Neural progenitor cell (in vitro differentiated cells): ENCODE data around the gene B4GALNT1. TPM values are rescaled to one million over a fixed set of nuclear protein-coding genes. Genes with fewer than 3 reads are reported as not detected.
"Not testable (repeated sequence)": the region's sequence is repeated elsewhere in the genome, so short reads cannot be mapped to it uniquely, and the experiment has no call there.

ENCODE experiments used
- DNase-seq: peaks from one replicate; pipeline ENCODE4 v3.0.0-alpha.2; 2016; ENCODE audit warnings: low spot score
- H2AFZ ChIP-seq: fragments of 200-600 bp; sonication (generic); replicated peaks from 2 replicates; pipeline ENCODE4 v1.6.1; 2016; ENCODE audit warnings: antibody characterized with exemption
- H3F3A ChIP-seq: fragments of 200-600 bp; sonication (generic); 2 replicates; pipeline ENCODE4 v1.6.1; 2016; ENCODE audit warnings: antibody characterized with exemption, low read depth
- H3K27ac ChIP-seq: fragments of 200-600 bp; sonication (generic); 2 replicates; pipeline ENCODE4 v1.5.1; 2016; ENCODE audit warnings: mild to moderate bottlenecking
- H3K27me3 ChIP-seq: fragments of 200-600 bp; sonication (generic); 2 replicates; pipeline ENCODE4 v1.6.1; 2016; ENCODE audit warnings: mild to moderate bottlenecking, moderate library complexity
- H3K36me3 ChIP-seq: fragments of 200-600 bp; sonication (generic); 2 replicates; pipeline ENCODE4 v1.5.1; 2016
- H3K4me1 ChIP-seq: fragments of 200-600 bp; sonication (generic); 2 replicates; pipeline ENCODE4 v1.6.1; 2016; ENCODE audit warnings: mixed run types
- H3K4me2 ChIP-seq: fragments of 200-600 bp; sonication (generic); 2 replicates; pipeline ENCODE4 v1.6.1; 2016
- H3K4me3 ChIP-seq: fragments of 200-600 bp; sonication (generic); 2 replicates; pipeline ENCODE4 v1.5.1; 2016
- H3K79me2 ChIP-seq: fragments of 200-600 bp; sonication (generic); 2 replicates; pipeline ENCODE4 v1.6.1; 2016; ENCODE audit warnings: low read depth
- H3K9ac ChIP-seq: fragments of 200-600 bp; sonication (generic); 2 replicates; pipeline ENCODE4 v1.6.1; 2016
- H3K9me3 ChIP-seq: fragments of 200-600 bp; sonication (generic); 2 replicates; pipeline ENCODE4 v1.5.1; 2016; ENCODE audit warnings: low read depth
- H4K20me1 ChIP-seq: fragments of 200-600 bp; sonication (generic); 2 replicates; pipeline ENCODE4 v1.6.1; 2016; ENCODE audit warnings: low read depth
- H3K27ac Mint-ChIP-seq: 3 replicates; pipeline ENCODE4 v1.8.0; 2021; ENCODE audit warnings: mixed read lengths
- H3K27me3 Mint-ChIP-seq: 2 replicates; pipeline ENCODE4 v1.8.0; 2022; ENCODE audit warnings: low read depth, mild to moderate bottlenecking, inconsistent platforms, moderate library complexity, mixed read lengths; ENCODE audit not compliant: insufficient read depth
- H3K36me3 Mint-ChIP-seq: 3 replicates; pipeline ENCODE4 v1.8.0; 2021; ENCODE audit warnings: mixed read lengths
- H3K4me1 Mint-ChIP-seq: 3 replicates; pipeline ENCODE4 v1.8.0; 2021; ENCODE audit warnings: mixed read lengths
- H3K4me3 Mint-ChIP-seq: 3 replicates; pipeline ENCODE4 v1.8.0; 2021; ENCODE audit warnings: mild to moderate bottlenecking, moderate library complexity, mixed read lengths
- H3K9me3 Mint-ChIP-seq: 3 replicates; pipeline ENCODE4 v1.8.0; 2020; ENCODE audit warnings: mixed read lengths
- EZH2 ChIP-seq: fragments of 200-600 bp; sonication (generic); IDR thresholded peaks from 2 replicates; pipeline ENCODE4 v1.6.1; 2017; ENCODE audit warnings: antibody characterized with exemption, mild to moderate bottlenecking, moderate library complexity
- EZH2phosphoT487 ChIP-seq: fragments of 200-600 bp; sonication (generic); IDR thresholded peaks from 2 replicates; pipeline ENCODE4 v1.6.1; 2017; ENCODE audit warnings: antibody characterized with exemption
- total RNA-seq: library from RNA; depleted of rRNA; stranded (reverse); fragments of >200 nt; gene quantifications from 2 replicates; pipeline ENCODE4 v1.2.3, GENCODE V29; 2015; ENCODE audit warnings: low replicate concordance
- TF ChIP-seq, protein P1 (sequence below): fragments of 200-600 bp; sonication (generic); IDR thresholded peaks from 2 replicates; pipeline ENCODE4 v1.5.1; 2017; ENCODE audit warnings: antibody characterized with exemption, mild to moderate bottlenecking

Gene B4GALNT1
- total RNA-seq, 1 donor from 2014 or later, result 0.28 TPM

DNA sequence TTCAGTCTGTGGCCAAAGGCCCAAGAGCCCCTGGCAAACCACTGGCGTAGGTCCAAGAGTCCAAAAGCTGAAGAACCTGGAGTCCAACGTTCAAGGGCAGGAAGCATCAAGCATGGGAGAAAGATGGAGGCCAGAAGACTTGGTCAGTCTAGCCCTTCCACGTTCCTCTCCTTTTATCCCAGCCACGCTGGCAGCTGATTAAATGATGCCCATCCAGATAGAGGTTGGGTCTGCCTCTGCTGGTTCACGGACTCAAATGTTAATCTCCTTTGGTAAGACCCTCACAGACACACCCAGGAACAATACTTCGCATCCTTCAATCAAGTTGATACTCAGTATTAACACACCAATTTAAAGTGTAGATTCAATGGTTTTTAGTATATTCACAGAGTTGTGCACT is 39.8 kb upstream of the B4GALNT1 start:
- Histone ChIP-seq H3K4me1 (no peaks in the 10 kb centered on the region), H3K9me3 (no peaks in the 10 kb centered on the region), H3K9ac (no peak overlapping the region), H3K36me3 (no peaks in the 10 kb centered on the region), H3K27me3 (no peaks in the 10 kb centered on the region), H3K27ac (no peak overlapping the region), H2AFZ (no peak overlapping the region), H3F3A (no peaks in the 10 kb centered on the region), H3K4me3 (no peak overlapping the region), H3K4me2 (no peak overlapping the region), H4K20me1 (no peaks in the 10 kb centered on the region), H3K79me2 (no peaks in the 10 kb centered on the region)
- DNase-seq, result no peak
- peaks cover 5% of the 10 kb centered on the region for H3K27me3 Mint-ChIP-seq
- H3K27ac Mint-ChIP-seq, result no peak overlapping the region
- no peaks in the 10 kb centered on the region for H3K4me1 Mint-ChIP-seq
- TF ChIP-seq EZH2phosphoT487, result no peak
- TF ChIP-seq, protein P1, sequence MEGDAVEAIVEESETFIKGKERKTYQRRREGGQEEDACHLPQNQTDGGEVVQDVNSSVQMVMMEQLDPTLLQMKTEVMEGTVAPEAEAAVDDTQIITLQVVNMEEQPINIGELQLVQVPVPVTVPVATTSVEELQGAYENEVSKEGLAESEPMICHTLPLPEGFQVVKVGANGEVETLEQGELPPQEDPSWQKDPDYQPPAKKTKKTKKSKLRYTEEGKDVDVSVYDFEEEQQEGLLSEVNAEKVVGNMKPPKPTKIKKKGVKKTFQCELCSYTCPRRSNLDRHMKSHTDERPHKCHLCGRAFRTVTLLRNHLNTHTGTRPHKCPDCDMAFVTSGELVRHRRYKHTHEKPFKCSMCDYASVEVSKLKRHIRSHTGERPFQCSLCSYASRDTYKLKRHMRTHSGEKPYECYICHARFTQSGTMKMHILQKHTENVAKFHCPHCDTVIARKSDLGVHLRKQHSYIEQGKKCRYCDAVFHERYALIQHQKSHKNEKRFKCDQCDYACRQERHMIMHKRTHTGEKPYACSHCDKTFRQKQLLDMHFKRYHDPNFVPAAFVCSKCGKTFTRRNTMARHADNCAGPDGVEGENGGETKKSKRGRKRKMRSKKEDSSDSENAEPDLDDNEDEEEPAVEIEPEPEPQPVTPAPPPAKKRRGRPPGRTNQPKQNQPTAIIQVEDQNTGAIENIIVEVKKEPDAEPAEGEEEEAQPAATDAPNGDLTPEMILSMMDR, result no peak
- no peak for TF ChIP-seq EZH2
- no peaks in the 10 kb centered on the region for H3K9me3 Mint-ChIP-seq
- H3K36me3 Mint-ChIP-seq, result no peaks in the 10 kb centered on the region
- no peak overlapping the region for H3K4me3 Mint-ChIP-seq

DNA sequence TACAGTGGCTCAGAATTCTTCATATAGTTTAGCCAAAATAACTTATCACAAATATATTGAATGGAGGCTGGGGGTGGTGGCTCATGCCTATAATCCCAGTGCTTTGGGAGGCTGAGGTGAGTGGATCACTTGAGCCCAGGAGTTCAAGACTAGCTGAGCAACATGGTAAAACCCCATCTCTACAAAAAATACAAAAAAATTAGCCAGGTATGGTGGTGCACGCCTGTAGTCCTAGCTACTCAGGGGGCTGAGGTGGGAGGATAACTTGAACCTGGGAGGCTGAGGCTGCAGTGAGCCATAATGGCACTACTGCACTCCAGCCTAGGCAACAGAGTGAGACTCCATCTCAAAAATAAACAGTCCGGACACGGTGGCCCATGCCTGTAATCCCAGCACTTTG is 38.8 kb upstream of the B4GALNT1 start:
- not testable (repeated sequence) for H3K4me2 ChIP-seq, H3K27ac ChIP-seq, H3K4me3 ChIP-seq, H3K27ac Mint-ChIP-seq, H3K9me3 ChIP-seq, H3K36me3 Mint-ChIP-seq, H3K27me3 Mint-ChIP-seq, DNase-seq, H2AFZ ChIP-seq, H3K9me3 Mint-ChIP-seq, H3K79me2 ChIP-seq, H3K36me3 ChIP-seq, H4K20me1 ChIP-seq, H3K4me1 Mint-ChIP-seq, H3K4me1 ChIP-seq, H3F3A ChIP-seq, H3K9ac ChIP-seq, H3K27me3 ChIP-seq, H3K4me3 Mint-ChIP-seq

DNA sequence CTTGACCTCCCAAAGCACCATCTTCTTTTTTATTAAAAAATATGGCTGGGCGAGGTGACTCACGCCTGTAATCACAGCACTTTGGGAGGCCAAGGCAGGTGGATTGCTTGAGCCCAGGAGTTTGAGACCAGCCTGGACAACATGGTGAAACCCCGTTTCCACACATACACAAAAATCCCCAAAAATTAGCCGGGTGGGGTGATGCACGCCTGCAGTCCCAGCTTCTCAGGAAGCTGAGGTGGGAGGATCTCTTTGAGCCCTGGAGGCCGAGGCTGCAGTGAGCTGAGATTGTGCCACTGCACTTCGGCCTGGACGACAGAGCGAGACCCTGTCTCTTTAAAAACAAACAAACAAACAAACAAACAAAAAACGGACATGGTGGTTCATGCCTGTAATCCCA is 36.7 kb upstream of the B4GALNT1 start:
- not testable (repeated sequence) for H3K9me3 ChIP-seq, H3K4me1 ChIP-seq, H3K27ac Mint-ChIP-seq, H3K27me3 ChIP-seq, H3K36me3 Mint-ChIP-seq, DNase-seq, H2AFZ ChIP-seq, H3K27ac ChIP-seq, H3K9me3 Mint-ChIP-seq, H3K36me3 ChIP-seq, H3K27me3 Mint-ChIP-seq, H3K79me2 ChIP-seq, H3K9ac ChIP-seq, H3K4me3 Mint-ChIP-seq, H3K4me1 Mint-ChIP-seq, H4K20me1 ChIP-seq, H3K4me2 ChIP-seq, H3K4me3 ChIP-seq, H3F3A ChIP-seq

DNA sequence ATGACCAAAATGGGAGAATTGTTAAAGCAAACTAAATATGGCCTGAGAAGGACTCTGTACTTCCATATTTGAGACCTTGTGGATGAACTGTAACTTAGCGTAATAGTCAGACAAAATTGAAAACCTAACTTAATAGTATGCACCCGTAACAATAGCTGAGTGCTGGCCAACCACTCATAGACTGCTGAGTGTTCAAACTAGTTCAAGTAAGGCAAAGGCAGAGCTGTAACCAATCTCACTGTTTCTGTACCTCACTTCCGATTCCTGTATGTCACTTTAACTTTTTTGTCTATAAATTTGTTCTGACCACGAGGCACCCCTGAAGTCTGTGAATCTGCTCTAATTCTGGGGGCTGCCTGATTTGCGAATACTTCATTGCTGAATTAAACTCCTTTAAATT is 33.9 kb upstream of the B4GALNT1 start:
- Histone ChIP-seq H3K36me3 (no peaks in the 10 kb centered on the region), H2AFZ (no peak overlapping the region), H3K9ac (no peak overlapping the region), H3K27ac (no peak overlapping the region), H3K79me2 (no peaks in the 10 kb centered on the region), H3K4me3 (no peak overlapping the region), H3K4me2 (no peak overlapping the region), H3K9me3 (no peaks in the 10 kb centered on the region), H3K4me1 (no peaks in the 10 kb centered on the region), H3K27me3 (no peaks in the 10 kb centered on the region), H3F3A (no peaks in the 10 kb centered on the region), H4K20me1 (no peaks in the 10 kb centered on the region)
- no peaks in the 10 kb centered on the region for H3K36me3 Mint-ChIP-seq
- no peak overlapping the region for H3K27ac Mint-ChIP-seq
- H3K9me3 Mint-ChIP-seq, result peaks cover 21% of the 10 kb centered on the region
- H3K4me3 Mint-ChIP-seq, result no peak overlapping the region
- no peak for DNase-seq
- peaks cover 2% of the 10 kb centered on the region for H3K4me1 Mint-ChIP-seq
- TF ChIP-seq, protein P1, result no peak
- TF ChIP-seq EZH2, result no peak
- TF ChIP-seq EZH2phosphoT487, result no peak
- H3K27me3 Mint-ChIP-seq, result peaks cover 5% of the 10 kb centered on the region

DNA sequence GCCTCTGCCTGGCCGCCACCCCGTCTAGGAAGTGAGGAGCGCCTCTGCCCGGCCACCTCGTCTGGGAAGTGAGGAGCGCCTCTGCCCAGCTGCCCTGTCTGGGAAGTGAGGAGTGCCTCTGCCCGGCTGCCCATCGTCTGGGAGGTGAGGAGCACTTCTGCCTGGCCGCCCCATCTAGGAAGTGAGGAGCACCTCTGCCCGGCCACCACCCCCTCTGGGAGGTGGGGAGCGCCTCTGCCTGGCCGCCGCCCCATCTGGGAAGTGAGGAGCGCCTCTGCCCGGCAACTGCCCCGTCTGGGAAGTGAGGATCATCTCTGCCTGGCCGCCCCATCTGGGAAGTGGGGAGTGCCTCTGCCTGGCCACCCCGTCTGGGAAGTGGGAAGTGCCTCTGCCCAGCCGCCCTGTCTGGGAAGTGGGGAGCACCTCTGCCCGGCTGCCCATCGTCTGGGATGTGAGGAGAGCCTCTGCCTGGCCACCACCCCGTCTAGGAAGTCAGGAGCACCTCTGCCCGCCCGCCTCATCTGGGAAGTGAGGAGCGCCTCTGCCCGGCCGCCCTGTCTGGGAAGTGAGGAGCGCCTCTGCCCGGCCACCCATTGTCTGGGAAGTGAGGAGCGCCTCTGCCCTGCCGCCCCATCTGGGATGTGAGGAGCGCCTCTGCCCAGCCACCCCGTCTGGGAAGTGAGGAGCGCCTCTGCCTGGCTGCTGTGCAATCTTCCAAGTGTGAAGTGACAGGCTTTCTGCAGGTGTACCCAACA is 32.2 kb upstream of the B4GALNT1 start:
- H4K20me1 ChIP-seq, H3K4me1 Mint-ChIP-seq: not testable (repeated sequence)

More for the DNA sequence above, 32.2 kb upstream of the B4GALNT1 start:
- H3K9me3 Mint-ChIP-seq, result peaks cover 30% of the 10 kb centered on the region
- not testable (repeated sequence) for H3K27me3 Mint-ChIP-seq, DNase-seq, H3K27ac Mint-ChIP-seq, H3K36me3 Mint-ChIP-seq, H3K27me3 ChIP-seq, H3K79me2 ChIP-seq, H3F3A ChIP-seq, H3K36me3 ChIP-seq, H3K4me2 ChIP-seq, H3K4me3 Mint-ChIP-seq, H3K27ac ChIP-seq, H2AFZ ChIP-seq, H3K4me1 ChIP-seq, H3K9me3 ChIP-seq, H3K9ac ChIP-seq, H3K4me3 ChIP-seq
